SK-N-SH (cell line): ENCODE results near the gene NR1D2.

ENCODE experiments used
- CTCF ChIP-seq: fragments of 200-600 bp; sonication (generic); IDR thresholded peaks from 2 replicates; pipeline ENCODE4 v1.6.1; 2017; ENCODE audit warnings: antibody characterized with exemption, mild to moderate bottlenecking, moderate library complexity
- EP300 ChIP-seq, 2 experiments: IDR thresholded peaks; 2 replicates each; pipeline versions ENCODE4 v1.4.0 to v1.6.1; 2012; ENCODE audit warnings: borderline replicate concordance in 1 of 2, low read depth in 1 of 2, low read length in 1 of 2
- PBX3 ChIP-seq: IDR thresholded peaks from 2 replicates; pipeline ENCODE4; 2012
- POLR2AphosphoS5 ChIP-seq: IDR thresholded peaks from 2 replicates; pipeline ENCODE4 v1.6.1; 2012; ENCODE audit warnings: low read depth, low read length
- RFX5 ChIP-seq: IDR thresholded peaks from 2 replicates; pipeline ENCODE4 v1.6.1; 2012; ENCODE audit warnings: mild to moderate bottlenecking, improper control_type of control experiment, low read length
- RXRA ChIP-seq: IDR thresholded peaks from 2 replicates; pipeline ENCODE4 v1.4.0; 2012; ENCODE audit warnings: low read depth, mild to moderate bottlenecking, borderline replicate concordance
- SIN3A ChIP-seq: IDR thresholded peaks from 2 replicates; pipeline ENCODE4 v1.6.1; 2012; ENCODE audit warnings: low read depth, mild to moderate bottlenecking, low read length, moderate library complexity, borderline replicate concordance
- USF2 ChIP-seq: fragments of 150-350 bp; IDR thresholded peaks from 2 replicates; pipeline ENCODE4 v1.6.1; 2017; ENCODE audit warnings: antibody characterized with exemption, low read length, low read depth, borderline replicate concordance

- TF ChIP-seq EP300 (IDR thresholded peaks at IDR 0.05; ENCODE audit: borderline replicate concordance in 1 of 2, low read depth in 1 of 2, low read length in 1 of 2) (no peak), SIN3A (no peak), RXRA (no peak), POLR2AphosphoS5 (no peak), CTCF (no peak), PBX3 (no peak), USF2 (no peak), RFX5 (no peak)
These were observed 4.3 kb upstream of the NR1D2 start for GRCh38 chr3:23940775-23941174.
